T-cell (primary cell): ENCODE results near the gene NOL4L. TPM values are rescaled to one million over a fixed set of nuclear protein-coding genes. Genes with fewer than 3 reads are reported as not detected.
A peak's percentile ranks its signal among the peaks of the same experiment; 100 is the strongest.

Source experiments
- ATAC-seq, 4 experiments: fragments of 200-7000 bp in 3 of 4; fragments of 150-1000 bp in 1 of 4; cut with Tn5 transposase; replicated peaks in 1 of 4; 1 replicate in 3 of 4; 2 replicates in 1 of 4; pipeline ENCODE4 v1.10.0; 2021; ENCODE audit warnings: moderate library complexity in 3 of 4, mild to moderate bottlenecking in 2 of 4, moderate number of reproducible peaks in 1 of 4
- CTCF ChIA-PET, 2 donors: fragments of 300-600 bp; sonication (Branson Sonifier 250); formaldehyde crosslinking; loops; one replicate each; lab custom pipeline; 2022; ENCODE audit warnings: antibody characterized with exemption in 2 of 2; lab: Charles Lee
- POLR2A ChIA-PET, 2 donors: fragments of 300-600 bp; sonication (Branson Sonifier 250); formaldehyde crosslinking; loops; one replicate each; lab custom pipeline; 2022; ENCODE audit warnings: antibody characterized with exemption in 2 of 2; lab: Charles Lee
- DNase-seq, 35 experiments: peaks; one replicate each; pipeline versions ENCODE4 v3.0.0 to v3.0.0-alpha.2; 2013 to 2023
- H3K27ac ChIP-seq: one replicate; pipeline ENCODE4 v1.5.1; 2013; ENCODE audit warnings: low read length
- H3K27me3 ChIP-seq, 2 experiments: replicated peaks in 1 of 2; 1 replicate in 1 of 2; 2 replicates in 1 of 2; pipeline versions ENCODE4 v1.6.1 to v1.7.0; 2013; ENCODE audit warnings: low read length in 1 of 2, mixed read lengths in 1 of 2; ENCODE audit not compliant: control insufficient read depth in 2 of 2, insufficient read depth in 2 of 2; ENCODE audit errors: extremely low read depth in 1 of 2
- H3K36me3 ChIP-seq, 2 donors: 1 replicate in 1 of 2; 2 replicates in 1 of 2; pipeline versions ENCODE4 v1.6.1 to v1.7.0; 2013; ENCODE audit warnings: low read length in 1 of 2; ENCODE audit not compliant: control insufficient read depth in 2 of 2, insufficient read depth in 1 of 2; ENCODE audit errors: extremely low read depth in 1 of 2
- H3K4me1 ChIP-seq, 2 experiments: 1 replicate in 1 of 2; 2 replicates in 1 of 2; pipeline versions ENCODE4 v1.6.1 to v1.7.0; 2013; ENCODE audit warnings: low read length in 2 of 2, mixed read lengths in 1 of 2; ENCODE audit not compliant: insufficient read depth in 2 of 2, control insufficient read depth in 1 of 2; ENCODE audit errors: extremely low read depth in 1 of 2
- H3K4me3 ChIP-seq, 2 donors: 1 replicate in 1 of 2; 2 replicates in 1 of 2; pipeline versions ENCODE4 v1.5.1 to v1.7.0; 2013; ENCODE audit warnings: mild to moderate bottlenecking in 2 of 2, low read length in 1 of 2, moderate library complexity in 1 of 2; ENCODE audit not compliant: control insufficient read depth in 1 of 2; ENCODE audit errors: extremely low read depth in 1 of 2
- H3K9me3 ChIP-seq: 2 replicates; pipeline ENCODE4 v1.7.0; 2013
- H3K27ac Mint-ChIP-seq, 2 donors: one replicate each; pipeline ENCODE4 v1.8.0; 2020 to 2021; ENCODE audit warnings: mild to moderate bottlenecking in 2 of 2, mixed read lengths in 2 of 2
- H3K27me3 Mint-ChIP-seq, 2 donors: one replicate each; pipeline ENCODE4 v1.8.0; 2021 to 2022; ENCODE audit warnings: mixed read lengths in 2 of 2
- H3K36me3 Mint-ChIP-seq: one replicate; pipeline ENCODE4 v1.8.0; 2021; ENCODE audit warnings: mixed read lengths
- H3K4me1 Mint-ChIP-seq, 3 donors: one replicate each; pipeline ENCODE4 v1.8.0; 2020 to 2022; ENCODE audit warnings: mixed read lengths in 3 of 3, mild to moderate bottlenecking in 1 of 3
- H3K4me3 Mint-ChIP-seq, 3 donors: one replicate each; pipeline ENCODE4 v1.8.0; 2020 to 2022; ENCODE audit warnings: mild to moderate bottlenecking in 3 of 3, mixed read lengths in 3 of 3, moderate library complexity in 3 of 3
- H3K9me3 Mint-ChIP-seq, 3 donors: one replicate each; pipeline ENCODE4 v1.8.0; 2020 to 2022; ENCODE audit warnings: mixed read lengths in 3 of 3
- WGBS: methylation state at CpG from one replicate; pipeline ENCODE4 v1.1.5; 2013; ENCODE audit warnings: missing lambda C conversion rate; ENCODE audit not compliant: insufficient coverage; 5-methylcytosine and 5-hydroxymethylcytosine counted together
- total RNA-seq, 35 experiments: library from RNA in 6 of 35; stranded (reverse) in 6 of 35; fragments of 120-200 nt in 1 of 35; gene quantifications; one replicate each; pipeline versions ENCODE4 v1.2.1 to v1.2.4 and lab custom pipeline; 2013 to 2026

The NOL4L gene
- total RNA-seq, 5 donors from 2014 or later (not counting 1 experiment from before 2014, with no cell fraction given) = 63.5 to 88.8 (median 74.4) TPM

DNA sequence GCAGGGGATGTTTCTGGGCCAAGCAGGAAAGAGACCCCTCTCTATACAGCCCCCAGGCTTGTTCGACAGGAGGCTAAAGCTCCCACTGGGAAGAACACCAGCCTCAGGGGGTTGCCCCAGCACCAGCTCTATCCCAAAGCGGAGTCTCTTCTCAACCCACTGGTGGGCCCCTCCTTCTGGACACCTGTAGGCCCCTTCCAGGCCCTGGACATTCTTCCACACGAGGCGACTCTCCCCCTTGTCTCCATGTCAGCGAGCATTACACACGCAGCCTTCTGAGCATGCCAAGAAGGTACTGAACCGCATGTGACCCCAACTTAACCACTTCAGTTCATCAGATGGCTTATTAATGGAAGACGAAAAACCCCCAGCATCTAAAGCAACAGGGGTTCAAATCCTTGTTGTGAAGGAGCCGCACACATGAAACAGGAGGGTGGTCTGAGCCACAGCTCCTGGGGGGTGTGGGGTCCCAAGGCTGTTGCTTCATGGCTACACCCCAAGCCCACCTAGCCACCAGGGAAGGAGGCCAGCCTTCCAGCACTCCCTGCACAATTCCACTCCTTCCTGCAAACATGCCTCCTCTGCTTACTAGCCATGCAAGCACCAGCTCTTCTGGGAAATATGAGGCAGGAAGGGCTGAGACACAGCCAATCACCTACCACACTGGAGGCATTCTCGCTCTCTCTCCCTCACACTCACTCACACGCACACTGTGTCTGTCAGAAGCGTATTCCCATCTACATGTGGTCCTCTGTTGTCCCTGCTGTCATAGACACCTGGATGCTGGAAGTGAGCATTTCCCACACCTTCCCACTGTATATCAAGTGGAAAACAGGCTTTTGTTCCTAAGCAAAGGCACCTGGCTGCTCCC lies 104.5 kb downstream of the NOL4L start:
- Histone ChIP-seq H3K27me3 (no peaks in the 10 kb centered on the region), H3K27ac (no peak overlapping the region), H3K4me1 (peaks cover 26 to 82% of the 10 kb centered on the region in 2 experiments), H3K36me3 (no peaks in the 10 kb centered on the region), H3K9me3 (no peaks in the 10 kb centered on the region), H3K4me3 (no peak overlapping the region)
- ChIA-PET POLR2A (interaction anchor here in 1 of 2 donors (0.6 kb wide), 3 partner anchors 16 to 59 kb away, joined by 5 to 7 read pairs (median 6); no protein-coding TSS in a partner anchor), CTCF (interaction anchor here (0.7 to 0.8 kb wide), 2 partner anchors 9 to 29 kb away, joined by 3 to 7 read pairs; no protein-coding TSS in a partner anchor)
- H3K4me1 Mint-ChIP-seq = peaks cover 62 to 70% (median 66%) of the 10 kb centered on the region in 3 donors
- H3K9me3 Mint-ChIP-seq = no peaks in the 10 kb centered on the region
- H3K27ac Mint-ChIP-seq = peak overlapping the region; percentile 83 to 97
- ATAC-seq (no peak), DNase-seq (no peak)
- no peaks in the 10 kb centered on the region for H3K27me3 Mint-ChIP-seq
- H3K4me3 Mint-ChIP-seq = peak overlapping the region in 2 of 3 donors; percentile 18 to 85
- H3K36me3 Mint-ChIP-seq = no peaks in the 10 kb centered on the region
- WGBS = 99% methylated on average over 8 of the region's 12 CpGs

DNA sequence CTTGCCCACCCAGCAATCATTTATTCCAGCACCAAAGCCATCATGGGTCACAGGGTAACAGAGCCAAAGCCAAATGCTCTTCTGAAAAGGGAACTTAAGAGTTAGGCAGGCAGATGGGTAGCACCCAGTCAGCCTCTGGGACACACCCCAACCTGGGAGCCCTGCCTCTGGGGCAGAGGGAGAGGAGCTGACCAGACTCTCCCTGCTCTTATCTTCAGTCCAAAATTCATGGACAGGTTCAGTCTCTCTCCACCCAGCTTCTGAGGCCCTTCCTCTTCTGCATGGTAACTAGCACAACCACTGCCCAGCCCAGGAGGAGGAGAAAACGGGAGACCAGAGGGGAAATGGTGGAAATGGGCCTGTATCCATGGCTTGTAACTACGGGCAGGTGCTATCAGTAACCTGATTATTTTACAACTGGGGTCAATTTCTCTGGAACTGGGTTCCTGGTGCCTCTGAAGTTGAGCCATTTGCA lies 105.4 kb downstream of the NOL4L start:
- Mint-ChIP-seq H3K27me3 (no peaks in the 10 kb centered on the region), H3K9me3 (no peaks in the 10 kb centered on the region), H3K27ac (peak overlapping the region; percentile 71 to 97), H3K36me3 (no peaks in the 10 kb centered on the region), H3K4me3 (peak overlapping the region in 1 of 3 donors; percentile 8), H3K4me1 (peaks cover 57 to 63% (median 57%) of the 10 kb centered on the region in 3 donors)
- DNase-seq (no peak), ATAC-seq (no peak)
- Histone ChIP-seq H3K9me3 (no peaks in the 10 kb centered on the region), H3K27me3 (no peaks in the 10 kb centered on the region), H3K4me3 (no peak overlapping the region), H3K36me3 (peaks cover 0 to 2% of the 10 kb centered on the region in 2 donors), H3K4me1 (peaks cover 23 to 82% of the 10 kb centered on the region in 2 experiments), H3K27ac (peak overlapping the region; percentile 7)
- 94% methylated on average over 2 of the region's 2 CpGs for WGBS
- ChIA-PET CTCF (no interaction called here), POLR2A (no interaction called here)

DNA sequence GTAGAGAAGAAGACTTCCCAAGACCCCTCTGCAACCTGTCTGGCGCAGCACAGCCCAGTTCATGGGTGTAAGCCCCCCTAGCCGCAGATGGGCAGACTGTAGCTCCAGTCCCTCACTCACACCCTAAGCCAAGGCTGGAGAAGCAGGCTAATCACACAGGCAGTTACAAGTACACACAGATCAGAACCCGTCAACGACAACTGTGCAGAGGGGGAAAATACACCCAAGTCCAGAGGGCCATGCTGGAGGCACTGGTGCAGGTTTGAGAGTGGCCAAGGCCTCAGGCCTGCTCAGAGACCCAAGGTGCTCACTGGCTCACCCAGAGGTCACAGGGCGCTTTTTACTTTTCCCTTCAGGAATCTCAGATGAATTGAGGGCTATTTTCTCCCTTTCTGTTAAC lies 106.1 kb downstream of the NOL4L start:
- Mint-ChIP-seq H3K36me3 (no peaks in the 10 kb centered on the region), H3K27ac (peak overlapping the region; percentile 71 to 97), H3K4me1 (peaks cover 57 to 63% (median 57%) of the 10 kb centered on the region in 3 donors), H3K4me3 (peak overlapping the region in 1 of 3 donors; percentile 8), H3K9me3 (no peaks in the 10 kb centered on the region), H3K27me3 (no peaks in the 10 kb centered on the region)
- no peak overlapping the region for H3K4me3 ChIP-seq
- no peaks in the 10 kb centered on the region for H3K9me3 ChIP-seq
- 100% methylated on average over 3 of the region's 5 CpGs for WGBS
- peaks cover 3 to 9% of the 10 kb centered on the region in 2 donors for H3K36me3 ChIP-seq
- CTCF ChIA-PET = no interaction called here
- H3K27me3 ChIP-seq = no peaks in the 10 kb centered on the region
- POLR2A ChIA-PET = interaction anchor here in 1 of 2 donors (0.6 kb wide), 1 partner anchor 1155 kb away, joined by 4 read pairs; no protein-coding TSS in a partner anchor
- peaks cover 23 to 84% of the 10 kb centered on the region in 2 experiments for H3K4me1 ChIP-seq
- no peak overlapping the region for H3K27ac ChIP-seq
- ATAC-seq (no peak), DNase-seq (no peak)

DNA sequence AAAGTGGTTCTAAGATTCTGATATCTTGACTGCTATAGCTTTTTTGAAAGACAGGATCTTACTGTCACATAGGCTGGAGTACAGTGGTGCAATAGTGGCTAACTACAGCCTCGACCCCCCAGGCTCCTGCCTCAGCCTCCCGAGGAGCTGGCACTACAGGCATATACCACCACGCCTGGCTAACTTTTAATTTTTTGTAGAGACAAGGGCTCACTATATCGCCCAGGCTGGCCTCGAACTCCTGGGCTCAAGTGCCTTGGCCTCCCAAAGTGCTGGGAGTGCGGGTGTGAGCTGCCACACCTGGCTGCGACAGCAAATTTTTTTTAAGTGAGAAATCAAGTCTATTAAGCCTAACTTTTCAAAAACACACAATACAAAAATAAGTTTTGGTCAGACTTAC lies 106.6 kb downstream of the NOL4L start:
- peak overlapping the region; percentile 19 to 97 for H3K27ac Mint-ChIP-seq
- POLR2A ChIA-PET = interaction anchor here in 1 of 2 donors (0.6 kb wide), 1 partner anchor 1155 kb away, joined by 4 read pairs; no protein-coding TSS in a partner anchor
- no peak for DNase-seq

DNA sequence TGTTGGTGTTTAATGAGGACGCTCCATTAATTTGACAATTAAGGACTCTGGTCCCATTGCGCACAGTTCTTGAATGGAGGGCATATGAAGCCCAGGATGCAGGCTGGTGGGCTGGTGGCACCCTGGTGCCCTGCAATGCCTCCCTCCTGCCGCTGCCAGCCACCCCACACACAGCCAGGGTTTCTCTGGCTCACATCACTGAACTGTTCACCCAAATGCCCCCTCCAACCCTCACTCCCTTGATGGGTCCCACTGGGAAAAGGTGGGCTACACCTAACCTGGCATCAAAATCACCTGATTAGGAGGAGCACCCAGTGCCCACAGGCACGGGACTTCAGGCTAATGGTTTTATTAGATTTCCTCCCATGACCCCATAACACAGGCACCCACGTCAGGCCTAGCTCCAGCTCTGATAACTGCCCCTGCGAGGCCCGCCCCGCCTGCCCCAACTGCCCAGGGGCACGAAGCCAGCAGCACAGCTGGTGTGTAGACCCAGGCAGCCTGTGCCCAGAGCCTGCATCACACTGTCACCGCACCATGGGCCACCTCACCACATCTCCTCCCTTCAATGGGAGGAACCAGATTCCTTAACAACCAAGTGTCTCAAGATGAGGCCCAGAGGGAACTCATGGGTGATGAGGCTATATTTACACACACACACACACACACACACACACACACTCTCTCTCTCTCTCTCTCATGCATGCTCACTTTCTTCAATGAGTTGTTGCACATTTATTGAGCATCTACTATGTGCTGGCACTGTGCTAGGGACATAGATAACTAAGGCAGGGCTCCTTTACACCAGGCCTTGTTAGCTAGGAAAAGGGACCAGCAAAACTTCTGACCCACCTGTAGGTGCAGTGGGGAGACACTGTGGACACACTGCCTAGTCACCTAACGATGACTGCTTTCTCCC lies 107.3 kb downstream of the NOL4L start:
- H3K9me3 Mint-ChIP-seq = no peaks in the 10 kb centered on the region
- no peaks in the 10 kb centered on the region for H3K9me3 ChIP-seq
- H3K4me3 ChIP-seq = no peak overlapping the region
- CTCF ChIA-PET = interaction anchor here in 1 of 2 donors (0.6 kb wide), 1 partner anchor 219 kb away, joined by 5 read pairs; no protein-coding TSS in a partner anchor
- H3K27ac ChIP-seq = no peak overlapping the region
- peaks cover 4% of the 10 kb centered on the region for H3K36me3 Mint-ChIP-seq
- POLR2A ChIA-PET = interaction anchor here in 1 of 2 donors (0.7 kb wide), 1 partner anchor 9 kb away, joined by 4 read pairs; no protein-coding TSS in a partner anchor
- H3K27me3 ChIP-seq = no peaks in the 10 kb centered on the region
- no peak for ATAC-seq
- no peaks in the 10 kb centered on the region for H3K27me3 Mint-ChIP-seq
- 94% methylated on average over 8 of the region's 11 CpGs for WGBS
- peaks cover 3 to 16% of the 10 kb centered on the region in 2 donors for H3K36me3 ChIP-seq
- H3K4me3 Mint-ChIP-seq = peak overlapping the region in 1 of 3 donors; percentile 45
- peaks cover 23 to 85% of the 10 kb centered on the region in 2 experiments for H3K4me1 ChIP-seq
- H3K4me1 Mint-ChIP-seq = peaks cover 57 to 67% (median 57%) of the 10 kb centered on the region in 3 donors
- H3K27ac Mint-ChIP-seq = peak overlapping the region; percentile 19 to 97
- DNase-seq = no peak

More for the DNA sequence above, 106.6 kb downstream of the NOL4L start:
- peaks cover 57 to 65% (median 57%) of the 10 kb centered on the region in 3 donors for H3K4me1 Mint-ChIP-seq
- ATAC-seq = no peak
- WGBS = 100% methylated on average over 3 of the region's 7 CpGs
- no peaks in the 10 kb centered on the region for H3K9me3 ChIP-seq
- H3K36me3 Mint-ChIP-seq = peaks cover 1% of the 10 kb centered on the region
- no peaks in the 10 kb centered on the region for H3K27me3 Mint-ChIP-seq
- no peaks in the 10 kb centered on the region for H3K27me3 ChIP-seq
- H3K9me3 Mint-ChIP-seq = no peaks in the 10 kb centered on the region
- peak overlapping the region in 1 of 3 donors; percentile 45 for H3K4me3 Mint-ChIP-seq
- H3K4me1 ChIP-seq = peaks cover 23 to 84% of the 10 kb centered on the region in 2 experiments
- CTCF ChIA-PET = no interaction called here
- H3K27ac ChIP-seq = no peak overlapping the region
- H3K36me3 ChIP-seq = peaks cover 3 to 13% of the 10 kb centered on the region in 2 donors
- H3K4me3 ChIP-seq = no peak overlapping the region
